Caco-2 (cell line): ENCODE measurements around the gene REV3L. TPM values are rescaled to one million over a fixed set of nuclear protein-coding genes. Genes with fewer than 3 reads are reported as not detected.

Experiments used
- BruUV-seq: library from RNA; stranded (reverse); fragments of 400-500 nt; replicated peaks from 2 replicates; lab custom pipeline; 2021; lab: Mats Ljungman, UMichigan
- CTCF ChIA-PET: fragments of 300-600 bp; sonication (Branson Sonifier 250); formaldehyde crosslinking; loops from one replicate; lab custom pipeline; 2022; ENCODE audit warnings: antibody characterized with exemption; lab: Charles Lee
- POLR2A ChIA-PET: fragments of 300-600 bp; sonication (Branson Sonifier 250); formaldehyde crosslinking; loops from one replicate; lab custom pipeline; 2022; ENCODE audit warnings: antibody characterized with exemption; lab: Charles Lee
- DNase-seq, 2 experiments: peaks; one replicate each; pipeline versions ENCODE4 v3.0.0 to v3.0.0-alpha.2; 2020 to 2022
- H3K27me3 ChIP-seq: replicated peaks from 2 replicates; pipeline ENCODE4 v1.6.0; 2011; ENCODE audit warnings: low read length; ENCODE audit not compliant: control insufficient read depth, insufficient read depth
- H3K36me3 ChIP-seq: 2 replicates; pipeline ENCODE4 v1.5.1; 2011; ENCODE audit warnings: low read length; ENCODE audit not compliant: control insufficient read depth, insufficient read depth
- H3K4me1 ChIP-seq: fragments of 250-450 bp; sonication (Bioruptor Pico); 2 replicates; pipeline ENCODE4 v1.5.1; 2020; ENCODE audit warnings: mild to moderate bottlenecking
- H3K4me3 ChIP-seq: 2 replicates; pipeline ENCODE4 v1.5.1; 2011; ENCODE audit warnings: low read depth, mild to moderate bottlenecking, control low read depth, low read length
- H3K9me3 ChIP-seq: fragments of 250-450 bp; sonication (Bioruptor Pico); 2 replicates; pipeline ENCODE4 v1.5.1; 2020; ENCODE audit warnings: mild to moderate bottlenecking, moderate library complexity
- H3K27ac Mint-ChIP-seq: one replicate; pipeline ENCODE4 v1.8.0; 2022; ENCODE audit warnings: mixed read lengths; ENCODE audit not compliant: unreplicated experiment
- H3K27me3 Mint-ChIP-seq: one replicate; pipeline ENCODE4 v1.8.0; 2022; ENCODE audit warnings: mixed read lengths; ENCODE audit not compliant: insufficient read depth, unreplicated experiment
- H3K36me3 Mint-ChIP-seq: one replicate; pipeline ENCODE4 v1.8.0; 2022; ENCODE audit warnings: mild to moderate bottlenecking, mixed read lengths; ENCODE audit not compliant: insufficient read depth, unreplicated experiment
- H3K4me1 Mint-ChIP-seq: one replicate; pipeline ENCODE4 v1.8.0; 2022; ENCODE audit warnings: low read depth, mixed read lengths; ENCODE audit not compliant: unreplicated experiment
- H3K4me3 Mint-ChIP-seq: one replicate; pipeline ENCODE4 v1.8.0; 2022; ENCODE audit warnings: mild to moderate bottlenecking, moderate library complexity, mixed read lengths; ENCODE audit not compliant: unreplicated experiment
- H3K9me3 Mint-ChIP-seq: one replicate; pipeline ENCODE4 v1.8.0; 2022; ENCODE audit warnings: mixed read lengths; ENCODE audit not compliant: unreplicated experiment
- intact Hi-C: fragments of 100-400 bp; cut with micrococcal nuclease; formaldehyde crosslinking; loops from one replicate; pipeline ENCODE4 v1.10.0; 2022; ENCODE audit not compliant: unreplicated experiment
- total RNA-seq: library from RNA; stranded (reverse); gene quantifications from 2 replicates; pipeline ENCODE4 v1.2.3, GENCODE V29; 2022
- TF ChIP-seq, protein P1 (sequence below), 2 experiments: fragments of 200-600 bp in 1 of 2; IDR thresholded peaks; 1 replicate in 1 of 2; 2 replicates in 1 of 2; pipeline versions ENCODE4 v1.5.1 to v1.8.0; 2011 to 2022; ENCODE audit warnings: antibody characterized with exemption in 1 of 2, control low read depth in 1 of 2, inconsistent platforms in 1 of 2, low read depth in 1 of 2, low read length in 1 of 2, mild to moderate bottlenecking in 1 of 2, moderate library complexity in 1 of 2; ENCODE audit not compliant: insufficient read depth in 1 of 2, severe bottlenecking in 1 of 2, unreplicated experiment in 1 of 2

The REV3L gene
- total RNA-seq, 1 experiment from 2014 or later, result 22.2 TPM

DNA sequence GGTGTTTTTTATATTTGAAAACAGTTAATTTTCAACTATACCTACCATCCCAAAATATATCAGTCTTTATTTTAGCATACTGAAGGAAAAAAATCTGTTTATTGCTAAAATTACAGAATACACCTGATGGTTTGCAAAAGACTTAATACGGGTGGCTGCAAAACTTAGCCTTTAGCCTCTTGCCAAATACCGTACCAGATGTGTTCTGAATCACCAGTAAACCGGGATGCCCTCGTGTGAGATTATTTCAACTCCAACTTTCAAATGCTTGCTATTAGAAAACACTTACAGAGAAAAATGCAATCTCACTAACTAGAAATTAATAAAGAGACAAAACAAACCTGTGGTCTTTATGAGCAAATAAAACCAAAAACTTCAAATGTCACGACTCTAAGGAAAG lies 36.0 kb downstream of the REV3L start:
- ChIA-PET CTCF (no interaction called here), POLR2A (no interaction called here)
- no peaks in the 10 kb centered on the region for H3K4me1 Mint-ChIP-seq
- no peak overlapping the region for H3K4me3 Mint-ChIP-seq
- intact Hi-C loops, result no loop called here
- DNase-seq, result no peak
- no peaks in the 10 kb centered on the region for H3K36me3 Mint-ChIP-seq
- H3K27ac Mint-ChIP-seq, result no peak overlapping the region
- H3K27me3 ChIP-seq, result no peaks in the 10 kb centered on the region
- H3K9me3 Mint-ChIP-seq, result no peaks in the 10 kb centered on the region
- H3K9me3 ChIP-seq, result no peaks in the 10 kb centered on the region
- TF ChIP-seq, protein P1, sequence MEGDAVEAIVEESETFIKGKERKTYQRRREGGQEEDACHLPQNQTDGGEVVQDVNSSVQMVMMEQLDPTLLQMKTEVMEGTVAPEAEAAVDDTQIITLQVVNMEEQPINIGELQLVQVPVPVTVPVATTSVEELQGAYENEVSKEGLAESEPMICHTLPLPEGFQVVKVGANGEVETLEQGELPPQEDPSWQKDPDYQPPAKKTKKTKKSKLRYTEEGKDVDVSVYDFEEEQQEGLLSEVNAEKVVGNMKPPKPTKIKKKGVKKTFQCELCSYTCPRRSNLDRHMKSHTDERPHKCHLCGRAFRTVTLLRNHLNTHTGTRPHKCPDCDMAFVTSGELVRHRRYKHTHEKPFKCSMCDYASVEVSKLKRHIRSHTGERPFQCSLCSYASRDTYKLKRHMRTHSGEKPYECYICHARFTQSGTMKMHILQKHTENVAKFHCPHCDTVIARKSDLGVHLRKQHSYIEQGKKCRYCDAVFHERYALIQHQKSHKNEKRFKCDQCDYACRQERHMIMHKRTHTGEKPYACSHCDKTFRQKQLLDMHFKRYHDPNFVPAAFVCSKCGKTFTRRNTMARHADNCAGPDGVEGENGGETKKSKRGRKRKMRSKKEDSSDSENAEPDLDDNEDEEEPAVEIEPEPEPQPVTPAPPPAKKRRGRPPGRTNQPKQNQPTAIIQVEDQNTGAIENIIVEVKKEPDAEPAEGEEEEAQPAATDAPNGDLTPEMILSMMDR (IDR thresholded peaks at IDR 0.05; ENCODE audit: insufficient read depth in 1 of 2, low read depth in 1 of 2, low read length in 1 of 2, severe bottlenecking in 1 of 2, unreplicated experiment in 1 of 2), result no peak
- H3K4me3 ChIP-seq, result no peak overlapping the region
- H3K4me1 ChIP-seq, result peaks cover 6% of the 10 kb centered on the region; the same call in 1 of the 2 replicates
- no peaks in the 10 kb centered on the region for H3K27me3 Mint-ChIP-seq
- BruUV-seq, result no TSS peak
- H3K36me3 ChIP-seq, result no peaks in the 10 kb centered on the region

DNA sequence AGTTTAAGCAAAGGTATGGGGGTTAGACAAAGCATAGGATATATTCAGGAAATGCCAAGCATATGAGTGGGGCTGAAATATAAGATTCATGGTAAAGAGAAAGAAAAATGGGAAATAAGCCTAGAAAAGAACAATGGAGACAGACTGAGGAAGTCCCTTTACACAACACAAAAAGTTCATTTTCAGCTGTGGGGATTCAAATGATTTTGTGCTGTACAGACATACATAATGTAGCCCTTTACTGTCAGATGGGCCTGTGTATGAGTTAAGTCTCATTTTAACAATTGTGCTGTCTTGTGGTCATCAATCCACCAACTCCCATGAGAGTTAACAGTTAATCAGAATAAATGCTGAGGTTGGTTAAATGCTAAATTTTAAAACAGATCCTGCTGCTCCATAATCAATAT lies 37.2 kb downstream of the REV3L start:
- H3K27me3 Mint-ChIP-seq, result no peaks in the 10 kb centered on the region
- TF ChIP-seq, protein P1 (IDR thresholded peaks at IDR 0.05; ENCODE audit: insufficient read depth in 1 of 2, low read depth in 1 of 2, low read length in 1 of 2, severe bottlenecking in 1 of 2, unreplicated experiment in 1 of 2), result no peak
- intact Hi-C loops, result no loop called here
- POLR2A ChIA-PET, result no interaction called here
- H3K27me3 ChIP-seq, result no peaks in the 10 kb centered on the region
- no peaks in the 10 kb centered on the region for H3K9me3 ChIP-seq
- H3K4me3 ChIP-seq, result no peak overlapping the region
- H3K4me1 Mint-ChIP-seq, result peaks cover 9% of the 10 kb centered on the region
- H3K27ac Mint-ChIP-seq, result no peak overlapping the region
- DNase-seq, result no peak
- H3K36me3 Mint-ChIP-seq, result no peaks in the 10 kb centered on the region
- H3K9me3 Mint-ChIP-seq, result no peaks in the 10 kb centered on the region
- no peak overlapping the region for H3K4me3 Mint-ChIP-seq
- BruUV-seq, result no TSS peak
- CTCF ChIA-PET, result no interaction called here
- peaks cover 6% of the 10 kb centered on the region; the same call in 1 of the 2 replicates for H3K4me1 ChIP-seq
- no peaks in the 10 kb centered on the region for H3K36me3 ChIP-seq

DNA sequence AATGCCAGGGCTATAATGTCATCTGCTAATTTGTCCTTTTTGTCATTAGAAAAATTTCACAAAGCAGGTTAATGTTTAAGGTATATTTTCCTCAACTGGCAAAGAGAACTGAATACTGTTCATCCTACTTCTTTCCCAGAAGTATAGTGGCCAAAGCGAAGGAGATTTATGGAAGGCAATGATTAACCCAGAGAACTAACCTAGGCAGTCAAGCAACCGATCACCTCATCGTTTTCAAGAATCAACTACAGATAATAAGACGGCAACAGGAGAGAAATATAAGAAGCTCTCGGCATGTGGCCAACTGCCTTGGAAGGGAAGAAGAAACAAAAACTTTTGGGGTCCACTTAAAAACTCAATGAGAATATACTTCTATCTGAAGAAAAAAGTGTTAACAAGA lies 38.2 kb downstream of the REV3L start:
- H3K27ac Mint-ChIP-seq, result no peak overlapping the region
- ChIA-PET POLR2A (no interaction called here), CTCF (no interaction called here)
- no peak overlapping the region for H3K4me3 Mint-ChIP-seq
- H3K27me3 Mint-ChIP-seq, result no peaks in the 10 kb centered on the region
- TF ChIP-seq, protein P1 (IDR thresholded peaks at IDR 0.05; ENCODE audit: insufficient read depth in 1 of 2, low read depth in 1 of 2, low read length in 1 of 2, severe bottlenecking in 1 of 2, unreplicated experiment in 1 of 2), result no peak
- no peaks in the 10 kb centered on the region for H3K36me3 Mint-ChIP-seq
- peaks cover 9% of the 10 kb centered on the region for H3K4me1 Mint-ChIP-seq
- no peak for DNase-seq
- H3K4me1 ChIP-seq, result peaks cover 6% of the 10 kb centered on the region; the same call in 1 of the 2 replicates
- no peaks in the 10 kb centered on the region for H3K9me3 ChIP-seq
- no peak overlapping the region for H3K4me3 ChIP-seq
- H3K27me3 ChIP-seq, result no peaks in the 10 kb centered on the region
- H3K36me3 ChIP-seq, result no peaks in the 10 kb centered on the region
- no peaks in the 10 kb centered on the region for H3K9me3 Mint-ChIP-seq
- BruUV-seq, result no TSS peak
- intact Hi-C loops, result no loop called here
